GM19467 (cell line): ENCODE measurements around the gene TTC7B.

Experiments
- ATAC-seq: cut with Tn5 transposase; IDR thresholded peaks from one replicate; pipeline ENCODE4 v1.9.1; 2021; ENCODE audit warnings: mild to moderate bottlenecking, moderate library complexity; ENCODE audit not compliant: unreplicated experiment

Gene TTC7B

DNA sequence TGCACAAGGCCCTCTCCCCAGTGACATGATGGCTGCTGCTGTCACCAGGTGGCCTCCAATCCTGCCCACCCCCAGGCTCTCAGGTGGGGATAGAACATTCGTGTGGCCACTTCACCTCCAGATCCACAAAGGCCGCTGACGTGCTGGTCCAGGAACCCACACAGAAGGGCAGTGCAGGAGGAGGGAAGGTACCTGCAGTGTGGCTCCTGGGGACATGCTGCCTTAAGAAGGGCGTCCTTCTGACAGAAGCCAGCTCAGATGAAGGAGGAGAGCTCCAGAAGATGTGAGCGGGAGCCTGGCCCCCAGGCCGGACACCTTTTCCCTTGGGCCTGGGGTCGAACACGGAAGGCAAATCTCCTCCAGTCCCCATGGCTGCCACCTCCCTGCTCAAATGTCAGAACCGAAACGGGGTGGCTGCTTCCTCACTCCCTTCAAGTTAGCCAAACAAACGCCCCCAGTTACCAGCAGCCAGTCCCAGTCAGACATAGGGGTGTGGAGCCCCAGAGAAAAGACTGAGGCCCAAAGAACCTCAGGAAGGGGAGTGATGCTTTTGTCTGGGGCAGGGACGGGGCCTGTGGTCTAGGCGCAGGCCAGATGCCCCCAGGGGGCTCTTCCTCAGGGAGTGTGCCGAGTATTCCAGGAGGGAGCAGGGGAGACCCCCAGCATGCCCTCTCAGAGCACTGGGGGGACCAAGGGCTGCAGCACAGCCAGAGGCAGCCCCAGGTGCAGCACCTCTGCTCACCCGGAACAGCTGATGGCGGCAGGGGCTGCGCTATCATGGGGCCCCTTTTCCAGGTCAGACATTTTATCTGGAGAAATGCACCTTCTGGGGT lies 263.5 kb downstream of the TTC7B start:
- no peak for ATAC-seq

DNA sequence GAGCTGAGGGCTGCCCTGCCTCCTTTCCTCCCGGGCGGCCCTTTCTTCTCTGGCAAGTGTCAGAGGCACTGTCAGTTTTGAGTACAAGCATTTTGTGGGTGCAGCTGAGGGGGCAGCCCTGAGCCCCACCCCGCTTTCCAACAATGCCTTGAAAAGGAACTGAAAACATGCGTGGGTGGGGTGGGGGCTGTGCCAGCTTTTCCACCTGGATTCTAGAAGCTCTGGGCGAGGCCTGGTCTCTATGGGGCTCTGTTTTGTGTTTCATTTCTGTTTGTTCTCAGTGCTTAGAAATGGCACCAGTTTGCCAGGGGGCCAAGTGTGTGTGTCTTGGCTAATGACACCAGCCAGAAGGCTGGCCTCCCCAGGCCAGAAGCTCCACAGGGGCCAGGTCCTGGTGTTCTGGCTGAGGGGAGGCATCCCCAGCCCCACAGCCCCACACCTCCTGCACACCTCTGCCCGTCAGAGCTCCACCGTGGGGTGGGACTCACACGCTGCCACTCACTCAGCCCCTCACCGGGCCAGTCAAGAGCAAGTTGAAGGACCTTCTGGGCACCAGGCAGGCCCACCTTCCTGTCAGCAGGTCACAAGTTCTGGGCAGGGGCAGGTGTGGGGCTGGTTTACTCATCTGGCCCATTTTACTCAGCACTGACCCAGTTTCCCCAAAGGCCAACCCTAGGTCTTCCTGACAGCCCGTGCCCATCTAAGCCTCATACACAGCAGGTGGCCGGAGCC lies 264.3 kb downstream of the TTC7B start:
- ATAC-seq = no peak

- no peak for ATAC-seq
These were observed 265.0 kb downstream of the TTC7B start for GRCh38 chr14:90551070-90551704.

- no peak for ATAC-seq
These were observed 266.2 kb downstream of the TTC7B start for GRCh38 chr14:90549794-90550641.

DNA sequence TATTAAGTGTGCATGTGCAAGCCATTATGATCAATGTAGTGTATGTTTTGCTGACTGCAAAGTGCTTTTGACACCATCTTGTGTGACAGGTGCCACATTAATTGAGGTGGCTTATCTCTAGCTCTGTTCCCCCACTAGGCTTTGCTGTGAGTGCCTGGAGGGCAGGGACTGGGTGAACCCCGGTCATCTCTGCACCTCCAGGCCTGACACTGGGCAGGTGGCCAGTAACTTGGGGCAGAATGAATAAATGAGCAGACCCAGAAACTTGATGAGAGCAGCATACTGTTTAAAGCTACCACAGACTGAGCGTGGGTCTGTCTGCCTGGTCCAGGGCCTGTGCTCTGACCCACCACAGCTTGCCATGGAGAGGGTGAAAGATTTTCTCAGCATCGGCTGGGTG lies 267.8 kb downstream of the TTC7B start:
- no peak for ATAC-seq

- ATAC-seq = no peak
These were observed 268.3 kb downstream of the TTC7B start for GRCh38 chr14:90547968-90548367.

DNA sequence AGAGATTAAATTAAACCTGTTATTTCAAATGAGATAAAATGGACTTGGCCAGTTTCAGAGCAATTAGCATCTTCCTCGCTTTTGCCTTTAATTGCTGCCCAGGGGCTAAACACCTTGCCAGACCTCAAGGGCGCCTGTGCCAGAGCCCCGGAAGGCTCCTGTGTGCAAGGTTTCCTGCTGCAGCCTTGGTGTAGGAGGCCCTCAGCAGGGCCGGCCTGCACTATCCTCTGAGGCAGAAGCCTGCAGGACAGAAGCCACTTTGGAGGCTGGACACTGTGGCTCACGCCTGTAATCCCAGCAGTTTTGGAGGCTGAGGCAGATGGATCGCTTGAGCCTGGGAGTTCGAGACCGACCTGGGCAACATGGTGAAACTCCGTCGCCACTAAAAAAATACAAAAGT lies 269.0 kb downstream of the TTC7B start:
- no peak for ATAC-seq

DNA sequence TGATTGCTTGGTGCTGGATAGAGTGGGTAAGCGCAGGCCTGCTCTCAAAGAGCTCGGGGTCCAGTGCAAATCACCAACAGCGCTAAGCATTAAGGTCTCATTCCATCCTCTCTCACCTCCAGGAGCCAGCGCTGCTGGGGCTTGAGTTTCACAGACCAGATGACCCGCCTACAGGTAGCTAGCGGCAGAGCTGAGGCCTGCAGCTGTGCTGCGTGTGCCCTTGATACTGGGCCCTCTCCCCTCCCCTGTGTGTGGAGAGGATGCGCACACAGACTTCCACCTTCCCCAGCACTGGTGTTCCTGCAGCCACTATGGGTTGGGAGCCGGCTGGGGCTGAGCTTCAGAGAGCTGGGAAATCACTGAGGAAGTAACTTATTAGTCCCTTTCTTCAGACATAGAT lies 269.5 kb downstream of the TTC7B start:
- no peak for ATAC-seq

GRCh38 chr14:90545966-90546751 lies 270.1 kb downstream of the TTC7B start:
- ATAC-seq = no peak

DNA sequence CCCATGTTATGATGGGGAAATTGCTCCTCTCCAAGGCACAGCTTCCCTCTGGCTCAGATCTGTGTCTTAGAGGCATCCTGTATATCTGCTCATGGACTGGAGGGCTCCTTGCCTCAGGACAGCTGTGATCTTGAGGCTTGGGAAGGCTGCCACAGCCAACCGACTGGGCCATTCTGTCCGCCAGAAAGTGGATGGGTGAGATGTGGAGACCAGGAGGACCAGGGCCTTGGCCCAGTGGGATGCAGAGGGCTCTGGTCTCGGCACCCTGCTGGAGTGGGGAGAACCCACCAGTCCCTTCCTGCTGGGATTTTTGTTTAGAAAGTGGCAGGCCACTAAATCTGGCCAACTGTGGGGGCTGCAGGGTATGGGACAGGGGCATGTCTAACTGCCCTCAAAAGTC lies 270.8 kb downstream of the TTC7B start:
- ATAC-seq = no peak

GRCh38 chr14:90544971-90545370 lies 271.3 kb downstream of the TTC7B start:
- no peak for ATAC-seq

GRCh38 chr14:90544566-90544965 lies 271.7 kb downstream of the TTC7B start:
- no peak for ATAC-seq

DNA sequence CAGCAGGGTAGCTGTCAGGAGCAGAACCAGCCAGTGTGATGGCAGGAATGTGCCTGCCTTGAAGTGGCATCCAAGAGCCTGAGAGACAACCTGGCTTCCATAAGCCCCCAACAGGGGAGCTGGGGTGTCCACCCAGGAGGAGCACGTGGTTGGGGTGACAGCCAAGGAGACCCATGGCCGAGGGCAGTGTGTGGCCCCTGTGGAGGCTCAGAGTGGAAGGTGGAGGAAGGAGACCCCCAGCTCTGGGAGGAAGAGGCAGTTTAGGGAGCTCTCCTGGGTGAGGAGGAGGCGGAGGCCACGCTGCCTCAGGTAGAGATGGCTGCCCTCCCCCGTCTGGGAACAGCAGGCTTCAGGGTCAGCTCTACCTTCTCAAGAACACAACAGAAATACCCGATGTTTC lies 272.4 kb downstream of the TTC7B start:
- no peak for ATAC-seq

- ATAC-seq = no peak
These were observed 275.1 kb downstream of the TTC7B start for GRCh38 chr14:90541076-90541634.

DNA sequence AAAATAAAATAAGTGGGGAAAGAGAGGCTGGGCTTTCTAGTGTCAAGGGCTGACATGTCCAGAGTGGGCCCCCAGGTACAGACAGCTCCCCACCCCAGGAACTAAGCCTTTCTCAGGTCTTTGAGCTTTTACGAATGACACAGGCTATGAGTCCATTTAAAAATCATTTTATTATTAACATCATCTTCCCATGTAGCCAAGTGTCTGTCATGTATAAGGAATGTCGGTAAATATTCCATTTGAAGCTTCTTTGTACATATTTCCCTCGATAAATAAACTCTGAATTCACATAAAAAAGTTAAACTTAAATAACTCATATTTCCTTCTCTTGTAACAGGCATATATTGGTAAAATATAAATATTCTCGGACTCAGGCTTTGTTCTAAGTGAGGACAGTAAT lies 275.8 kb downstream of the TTC7B start:
- ATAC-seq = no peak

DNA sequence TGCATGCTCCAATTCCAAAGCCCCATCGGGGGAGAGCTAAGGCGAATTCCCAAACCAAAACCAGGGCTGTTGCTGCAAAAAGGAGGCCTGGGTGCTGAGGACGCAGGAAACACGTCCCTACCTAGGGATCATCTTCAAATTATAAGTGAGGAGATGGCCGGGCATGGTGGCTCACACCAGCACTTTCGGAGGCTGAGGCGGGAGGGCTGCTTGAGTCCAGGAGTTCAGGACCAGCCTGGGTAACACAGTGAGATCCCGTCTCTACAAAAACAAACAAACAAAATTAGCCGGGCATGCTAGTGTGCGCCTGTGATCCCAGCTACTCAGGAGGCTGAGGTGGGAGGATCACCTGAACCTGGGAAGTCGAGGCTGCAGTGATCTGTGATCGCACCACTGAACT lies 276.2 kb downstream of the TTC7B start:
- ATAC-seq = no peak

DNA sequence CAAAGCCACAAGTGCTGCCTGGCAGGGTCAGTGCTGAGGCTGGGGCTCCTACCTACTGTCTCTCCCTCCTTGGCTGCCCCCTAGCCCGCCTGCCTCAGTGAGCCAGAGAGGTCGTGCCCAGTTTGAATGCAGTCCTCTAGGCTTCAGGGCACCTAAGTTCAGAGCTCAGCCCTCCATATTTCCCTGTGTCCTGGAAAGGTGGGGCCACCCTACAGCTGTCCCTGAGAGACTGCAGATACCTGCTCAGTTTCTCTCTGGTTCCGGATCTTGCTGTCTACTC lies 276.8 kb downstream of the TTC7B start:
- no peak for ATAC-seq

GRCh38 chr14:90538716-90539495 lies 277.3 kb downstream of the TTC7B start:
- no peak for ATAC-seq

GRCh38 chr14:90538095-90538494 lies 278.1 kb downstream of the TTC7B start:
- ATAC-seq = no peak
